ENCODE measurements around the gene XPNPEP1.

XPNPEP1 gene

DNA sequence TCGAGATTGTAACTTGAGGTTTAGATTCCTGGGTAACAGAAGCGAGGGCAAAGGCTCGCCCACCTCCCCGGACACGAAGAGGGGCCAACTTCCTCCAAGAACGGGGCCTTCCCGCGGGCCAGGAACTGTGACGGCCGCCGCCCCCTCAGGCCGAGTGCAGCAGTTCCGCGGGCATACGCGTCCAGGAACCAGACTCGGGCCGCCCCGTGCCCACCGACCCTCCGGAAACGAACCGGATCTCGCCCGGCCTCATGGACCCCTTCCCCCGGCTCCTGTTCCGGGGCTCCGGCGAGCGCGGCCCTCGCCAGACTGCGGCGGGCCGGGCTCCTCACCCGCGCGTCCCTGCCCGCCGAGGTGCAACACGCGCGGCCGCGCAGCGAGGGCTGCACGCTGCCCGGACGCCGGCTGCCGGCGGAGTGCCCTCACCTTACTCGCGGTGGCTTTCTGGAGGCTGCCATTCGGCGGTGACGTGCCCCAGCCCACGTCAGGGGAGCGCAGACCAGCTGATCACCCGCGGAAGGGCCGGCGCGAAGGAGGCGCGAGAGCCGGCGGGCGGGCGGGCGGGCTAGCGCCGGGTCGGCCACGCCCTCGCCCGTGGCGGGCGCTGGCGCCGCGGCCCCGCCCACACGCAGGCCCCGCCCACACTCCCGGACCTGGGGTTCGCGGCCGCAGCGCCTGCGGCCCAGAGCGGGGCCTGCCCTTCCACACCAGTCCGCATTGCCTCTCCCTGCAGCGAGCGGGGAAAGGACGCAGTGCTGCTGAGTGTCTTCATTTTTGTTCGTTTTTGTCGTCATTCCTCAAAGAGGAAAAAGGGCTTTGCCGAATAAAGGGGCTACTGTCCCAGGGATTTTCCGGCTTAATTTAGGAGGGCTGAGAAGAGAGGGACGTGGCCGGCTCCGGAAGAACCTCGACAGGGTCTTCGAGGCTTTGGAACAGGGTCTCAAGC lies at the start of gene XPNPEP1:
Gene XPNPEP1 (minus strand): TSS at position 536 of the 946 bp plus-strand sequence. CDS start 78 bp downstream, at position 458.
- DNase-seq: peak; percentile 73

DNA sequence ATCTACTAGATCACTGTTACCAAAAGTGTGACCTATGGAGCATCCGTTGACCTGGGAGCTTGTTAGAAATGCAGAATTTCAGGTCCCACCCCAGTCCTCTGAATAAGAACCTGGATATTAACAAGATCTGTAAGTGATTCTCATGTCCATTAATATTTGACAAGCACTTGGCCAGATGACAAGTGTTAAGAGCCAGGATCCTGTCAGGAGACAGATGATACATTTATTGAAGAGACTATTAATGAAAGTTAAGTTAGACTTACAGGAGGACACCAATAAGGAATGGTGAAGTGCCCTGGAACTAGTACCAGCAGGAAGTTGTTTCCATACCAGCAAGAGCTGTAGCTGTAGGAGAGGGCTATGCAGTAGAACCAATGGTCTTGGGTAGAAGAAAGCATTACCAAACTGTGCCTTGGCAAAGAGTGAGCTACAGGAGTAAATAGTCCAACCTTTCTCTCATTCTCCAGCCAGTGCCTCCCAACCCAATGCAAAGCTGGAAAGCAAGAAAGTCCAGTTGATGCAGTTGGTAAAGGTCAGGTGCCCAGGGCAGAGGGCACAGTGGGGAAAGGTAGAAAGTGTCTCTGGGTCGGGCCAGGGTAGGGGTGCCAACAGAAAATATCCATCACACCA lies 49.2 kb upstream of the XPNPEP1 start:
- DNase-seq: no peak

GRCh38 chr10:109971634-109972033 lies 48.3 kb upstream of the XPNPEP1 start:
- no peak for DNase-seq

DNA sequence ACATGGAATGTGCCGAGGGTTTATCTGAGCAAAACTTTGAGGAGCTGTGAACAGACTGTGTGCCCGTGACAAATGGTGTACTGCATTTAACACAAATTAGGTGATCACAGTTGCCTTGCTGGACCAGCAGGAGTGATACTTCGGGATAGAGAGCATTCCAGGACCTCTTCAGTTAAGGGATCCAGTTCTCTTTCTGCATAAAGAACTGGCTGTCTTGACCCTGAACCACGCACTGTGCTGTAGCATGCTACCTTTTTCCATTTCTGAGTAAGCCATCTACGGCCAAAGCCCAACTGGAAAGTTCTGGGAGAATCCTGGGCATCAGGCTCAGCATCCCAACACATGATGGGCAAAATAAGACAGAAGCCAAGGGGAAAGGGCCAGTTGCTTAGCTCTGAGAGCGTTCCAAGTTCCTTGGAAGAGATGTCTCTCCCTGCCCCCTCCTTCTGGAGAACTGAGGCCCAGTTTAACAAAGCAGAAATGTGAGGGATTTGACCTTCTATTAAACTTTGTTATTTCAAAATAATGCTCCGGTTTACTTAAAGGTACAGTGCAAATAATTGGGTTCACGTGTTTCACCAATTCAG lies 46.5 kb upstream of the XPNPEP1 start:
- DNase-seq: no peak

GRCh38 chr10:109968953-109969759 lies 45.8 kb upstream of the XPNPEP1 start:
- no peak for DNase-seq

DNA sequence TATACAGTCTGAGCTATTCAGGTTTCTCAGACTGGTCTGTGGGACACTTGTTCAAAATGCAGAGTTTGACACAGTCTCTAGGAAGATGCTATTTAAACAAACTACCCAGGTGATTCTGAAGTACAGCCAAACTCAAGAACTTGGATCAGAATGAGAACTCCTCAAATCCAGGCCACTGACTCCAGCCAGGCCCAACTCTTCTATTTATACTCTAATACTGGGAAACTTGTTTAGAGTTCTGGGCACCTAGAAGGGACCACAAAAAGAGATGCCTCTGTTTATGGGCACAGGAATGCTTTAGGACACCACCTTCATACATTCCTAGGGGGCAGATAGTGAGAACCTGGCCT lies 44.4 kb upstream of the XPNPEP1 start:
- no peak for DNase-seq

- DNase-seq: no peak
These were observed 43.8 kb upstream of the XPNPEP1 start for GRCh38 chr10:109966961-109967738.

- DNase-seq: no peak
These were observed 41.0 kb upstream of the XPNPEP1 start for GRCh38 chr10:109964318-109964717.

- no peak for DNase-seq
These were observed 40.1 kb upstream of the XPNPEP1 start for GRCh38 chr10:109963439-109963838.

GRCh38 chr10:109962247-109962646 lies 38.9 kb upstream of the XPNPEP1 start:
- no peak for DNase-seq

DNA sequence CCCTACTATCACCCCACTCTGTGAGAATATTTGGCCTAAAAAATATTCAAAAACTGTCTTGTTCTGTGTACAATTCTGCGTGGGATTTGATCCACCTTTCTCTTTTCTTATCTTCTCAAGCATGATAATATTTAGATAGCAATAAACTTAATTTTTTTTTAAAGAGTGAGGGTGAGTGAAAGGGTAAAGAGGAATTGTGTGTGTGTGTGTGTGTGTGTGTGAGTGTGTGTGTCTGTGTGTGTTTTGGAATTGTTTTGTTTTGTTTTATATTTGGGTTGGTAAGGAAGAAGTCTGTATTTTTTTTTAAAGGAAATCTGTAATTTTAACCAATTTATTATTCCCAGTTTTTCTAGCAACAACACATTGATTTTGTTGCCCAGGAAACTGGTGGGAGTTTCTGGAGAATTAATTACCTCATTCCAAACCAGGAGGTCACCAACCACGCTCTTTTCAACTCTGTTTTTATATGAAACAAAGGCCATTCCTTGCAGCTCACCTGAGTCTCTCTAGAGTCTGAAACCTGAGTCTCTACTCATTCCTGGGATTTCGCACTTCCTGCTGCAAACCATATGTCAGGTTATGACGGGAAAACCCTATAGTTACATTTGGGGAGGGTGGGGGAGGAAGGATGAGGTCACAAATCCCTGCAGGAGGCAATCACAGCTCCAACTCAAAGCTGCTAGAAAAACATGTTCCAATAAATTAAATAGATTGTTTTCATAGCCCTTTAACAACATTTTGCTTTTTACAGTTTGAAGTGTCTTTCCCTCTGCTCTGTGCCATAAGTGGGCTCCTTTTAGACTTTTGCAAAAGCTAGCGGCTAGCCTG lies 38.1 kb upstream of the XPNPEP1 start:
- DNase-seq: no peak

DNA sequence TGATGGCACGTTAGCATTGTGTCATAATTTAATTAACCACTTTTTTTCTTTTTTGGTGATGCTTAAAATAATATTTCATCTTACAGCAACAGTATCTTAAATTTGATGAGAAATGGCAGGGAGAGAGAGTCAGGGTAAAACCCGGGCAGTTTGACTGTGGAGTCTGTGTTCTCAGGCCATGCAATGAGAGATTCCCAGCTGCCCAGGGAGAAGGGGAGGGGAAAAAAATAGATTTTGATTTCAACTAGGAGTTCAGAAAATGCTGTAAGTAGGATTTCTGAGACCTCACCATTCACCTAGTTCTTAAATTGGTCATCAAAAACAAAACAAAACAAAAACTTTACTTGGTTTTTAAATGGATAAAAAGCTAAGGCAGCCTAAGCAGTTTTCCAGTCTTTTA lies 37.4 kb upstream of the XPNPEP1 start:
- no peak for DNase-seq

DNA sequence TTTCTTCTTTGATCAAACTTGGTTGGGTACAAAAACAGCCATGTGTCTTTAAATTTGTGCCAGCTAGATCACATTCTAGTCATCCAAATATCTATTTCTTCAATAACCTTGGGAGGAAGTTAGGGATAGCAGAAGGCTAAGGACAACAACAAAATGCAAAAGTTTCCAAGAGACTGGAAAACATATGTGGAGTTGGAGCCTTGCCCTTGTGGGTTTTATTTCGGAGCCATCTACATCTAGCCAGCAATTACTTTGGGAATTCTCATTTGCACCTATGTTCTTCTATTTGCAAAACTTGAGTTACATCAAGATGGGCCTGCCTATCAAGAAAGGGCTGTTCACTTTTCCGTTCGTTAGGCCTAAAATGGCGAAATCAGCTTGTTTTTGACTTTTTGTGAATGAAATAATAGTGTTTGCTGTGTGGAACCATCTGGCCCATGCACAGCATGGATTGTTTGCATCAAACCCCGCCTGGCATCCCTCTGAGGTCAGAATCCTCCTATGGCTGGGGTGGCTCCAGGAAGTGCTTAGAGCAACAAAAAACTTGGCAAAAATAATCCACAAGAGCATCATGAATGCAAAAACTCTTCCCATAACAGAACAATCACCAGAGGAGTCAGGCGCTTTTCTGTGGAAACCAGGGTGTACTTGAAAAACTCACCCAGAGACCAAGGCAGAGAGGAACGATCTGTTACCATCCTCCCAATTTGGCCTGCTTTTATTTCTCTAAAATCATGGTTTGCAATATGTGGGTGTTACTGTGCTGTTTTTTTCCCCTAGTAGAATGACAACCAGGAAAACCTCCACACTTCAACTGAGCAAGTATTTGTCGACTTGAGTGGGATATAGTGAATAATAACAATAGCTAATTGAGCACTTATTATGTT lies 36.2 kb upstream of the XPNPEP1 start:
- no peak for DNase-seq

GRCh38 chr10:109958059-109958458 lies 34.7 kb upstream of the XPNPEP1 start:
- no peak for DNase-seq

DNA sequence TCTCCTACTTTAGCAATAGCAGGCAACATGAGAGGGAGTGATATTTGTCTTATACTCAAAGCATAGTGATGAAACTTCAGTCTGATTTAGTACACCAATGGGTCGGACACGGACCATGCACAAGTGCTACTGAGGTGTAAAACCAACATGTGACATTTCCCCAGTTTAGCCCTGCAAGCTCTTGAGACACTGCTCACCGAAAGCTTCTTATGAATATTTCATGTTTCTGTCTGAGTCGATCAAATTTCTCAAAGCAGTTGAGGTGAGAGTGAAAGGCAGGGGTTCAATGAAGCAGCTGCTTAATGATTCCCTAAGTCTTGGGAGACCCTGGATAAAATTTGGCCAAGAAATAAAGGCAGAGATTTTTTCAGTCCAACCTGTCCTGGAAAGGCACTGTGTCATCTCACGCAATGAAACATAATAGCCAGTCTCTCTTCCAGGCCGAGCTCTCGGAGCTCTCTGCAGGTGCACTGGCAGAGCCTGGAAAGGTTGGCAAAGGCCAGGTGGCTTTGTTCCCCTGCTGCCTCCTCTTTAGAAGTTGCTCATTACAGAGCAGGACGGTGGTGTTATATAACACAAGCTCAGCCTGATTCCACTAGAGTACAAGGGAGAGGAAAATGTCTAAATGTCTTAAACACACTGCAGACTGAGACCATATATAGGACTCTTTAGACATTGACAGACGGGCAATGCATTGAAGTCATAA lies 33.9 kb upstream of the XPNPEP1 start:
- no peak for DNase-seq

- DNase-seq: no peak
These were observed 33.3 kb upstream of the XPNPEP1 start for GRCh38 chr10:109956454-109957091.

DNA sequence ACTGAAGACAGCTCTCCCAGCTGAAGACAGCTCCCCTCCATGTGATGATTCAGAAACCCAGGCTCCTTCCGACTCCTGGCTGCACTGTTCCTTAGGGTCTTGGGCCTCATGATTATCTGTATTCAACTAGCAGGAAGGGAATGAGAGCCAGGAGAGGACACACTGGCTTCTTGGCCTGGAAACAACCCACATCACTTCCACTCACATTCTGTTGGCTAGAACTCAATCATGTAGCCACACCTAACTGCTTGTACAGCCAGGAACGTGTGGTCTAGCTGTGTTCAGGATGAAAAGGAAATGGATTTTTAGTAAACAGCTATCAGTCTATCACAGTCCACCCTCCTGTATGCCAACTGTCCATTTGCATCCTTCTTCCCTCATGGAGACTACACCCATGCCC lies 30.5 kb upstream of the XPNPEP1 start:
- no peak for DNase-seq

- DNase-seq: no peak
These were observed 29.2 kb upstream of the XPNPEP1 start for GRCh38 chr10:109952526-109952925.

All from stimulated activated naive CD4-positive, alpha-beta T cell treated with Interleukin-2 at 50 U/mL for 16 hours (primary cell).